Calu3 (cell line): Measurements from ENCODE around the gene ZNF212. TPM values are rescaled to one million over a fixed set of nuclear protein-coding genes. Genes with fewer than 3 reads are reported as not detected.

Experiments used
- BruUV-seq: library from RNA; stranded (reverse); fragments of 400-500 nt; replicated peaks from 2 replicates; lab custom pipeline; 2021; lab: Mats Ljungman, UMichigan
- CTCF ChIA-PET: fragments of 300-600 bp; sonication (Branson Sonifier 250); formaldehyde crosslinking; loops from one replicate; lab custom pipeline; 2022; ENCODE audit warnings: antibody characterized with exemption; lab: Charles Lee
- DNase-seq: peaks from one replicate; pipeline ENCODE4 v3.0.0; 2022
- H3K27ac Mint-ChIP-seq: one replicate; pipeline ENCODE4 v1.8.0; 2022; ENCODE audit warnings: mixed read lengths; ENCODE audit not compliant: unreplicated experiment
- H3K27me3 Mint-ChIP-seq: one replicate; pipeline ENCODE4 v1.8.0; 2022; ENCODE audit warnings: mixed read lengths; ENCODE audit not compliant: unreplicated experiment
- H3K36me3 Mint-ChIP-seq: one replicate; pipeline ENCODE4 v1.8.0; 2022; ENCODE audit warnings: mild to moderate bottlenecking, moderate library complexity, mixed read lengths; ENCODE audit not compliant: insufficient read depth, unreplicated experiment
- H3K4me1 Mint-ChIP-seq: one replicate; pipeline ENCODE4 v1.8.0; 2022; ENCODE audit warnings: mild to moderate bottlenecking, low read depth, mixed read lengths; ENCODE audit not compliant: unreplicated experiment
- H3K4me3 Mint-ChIP-seq: one replicate; pipeline ENCODE4 v1.8.0; 2022; ENCODE audit warnings: mild to moderate bottlenecking, low read depth, moderate library complexity, mixed read lengths; ENCODE audit not compliant: unreplicated experiment
- H3K9me3 Mint-ChIP-seq: one replicate; pipeline ENCODE4 v1.8.0; 2022; ENCODE audit warnings: low read depth, mixed read lengths; ENCODE audit not compliant: unreplicated experiment
- intact Hi-C: fragments of 100-400 bp; cut with micrococcal nuclease; formaldehyde crosslinking; loops from one replicate; pipeline ENCODE4 v1.10.0; 2022; ENCODE audit not compliant: unreplicated experiment
- total RNA-seq: library from RNA; stranded (reverse); gene quantifications from 2 replicates; pipeline ENCODE4 v1.2.3, GENCODE V29; 2022
- TF ChIP-seq, protein P1 (sequence below): fragments of 200-600 bp; IDR thresholded peaks from one replicate; pipeline ENCODE4 v1.8.0; 2022; ENCODE audit warnings: antibody characterized with exemption; ENCODE audit not compliant: unreplicated experiment

Gene ZNF212
- total RNA-seq, 1 experiment from 2014 or later: 17.2 TPM

DNA sequence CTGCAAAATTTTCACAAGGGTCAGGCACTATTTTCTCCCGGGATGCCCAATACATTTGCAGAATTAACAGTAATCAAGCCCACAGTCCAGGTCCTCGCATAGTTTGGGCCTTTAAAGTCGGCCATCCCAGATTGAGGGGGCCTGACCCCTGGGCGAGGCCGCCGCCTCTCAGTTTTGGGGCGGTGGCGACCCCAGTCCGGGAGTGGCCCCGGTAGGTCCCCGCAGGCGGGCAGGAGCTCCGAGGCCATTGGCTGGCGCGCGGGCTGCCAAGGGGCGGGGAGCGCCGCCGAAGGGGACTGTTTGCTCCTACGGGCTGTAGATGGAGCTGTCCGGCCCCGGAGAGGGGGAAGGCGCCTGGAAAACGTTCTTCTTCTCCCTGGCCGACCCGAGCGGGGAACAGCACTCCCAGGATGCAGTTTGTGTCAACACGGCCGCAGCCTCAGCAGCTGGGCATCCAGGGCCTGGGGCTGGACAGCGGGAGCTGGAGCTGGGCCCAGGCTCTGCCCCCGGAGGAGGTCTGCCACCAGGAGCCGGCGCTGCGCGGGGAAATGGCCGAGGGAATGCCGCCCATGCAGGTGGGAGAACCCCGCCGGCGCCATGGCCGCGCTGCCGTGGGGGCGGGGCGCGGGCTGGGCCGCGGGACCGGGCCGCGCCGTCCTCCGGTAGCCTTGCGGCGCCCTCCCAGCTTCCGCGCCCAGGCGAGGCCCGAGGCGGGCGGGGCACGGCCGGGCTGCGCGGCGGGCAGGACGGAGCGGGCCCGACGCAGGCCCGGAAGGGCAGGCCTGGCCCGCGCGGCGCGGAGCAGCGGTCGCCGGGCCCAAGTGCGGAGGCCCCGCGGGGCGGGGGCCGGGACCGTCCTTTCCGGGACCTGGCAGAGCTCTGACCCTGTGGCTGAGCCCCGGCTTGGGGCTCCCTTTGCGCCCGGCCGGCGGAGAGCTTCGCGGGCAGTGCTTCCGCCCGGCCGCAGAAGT, 44.0 kb upstream of the ZNF212 start, which contains the start of gene ZNF282:
Gene ZNF282, plus strand, starts transcription at position 367 of the 971 bp plus-strand sequence. Its CDS starts 44 bp downstream, at position 411.
- DNase-seq: peak; percentile 94
- TF ChIP-seq, protein P1, sequence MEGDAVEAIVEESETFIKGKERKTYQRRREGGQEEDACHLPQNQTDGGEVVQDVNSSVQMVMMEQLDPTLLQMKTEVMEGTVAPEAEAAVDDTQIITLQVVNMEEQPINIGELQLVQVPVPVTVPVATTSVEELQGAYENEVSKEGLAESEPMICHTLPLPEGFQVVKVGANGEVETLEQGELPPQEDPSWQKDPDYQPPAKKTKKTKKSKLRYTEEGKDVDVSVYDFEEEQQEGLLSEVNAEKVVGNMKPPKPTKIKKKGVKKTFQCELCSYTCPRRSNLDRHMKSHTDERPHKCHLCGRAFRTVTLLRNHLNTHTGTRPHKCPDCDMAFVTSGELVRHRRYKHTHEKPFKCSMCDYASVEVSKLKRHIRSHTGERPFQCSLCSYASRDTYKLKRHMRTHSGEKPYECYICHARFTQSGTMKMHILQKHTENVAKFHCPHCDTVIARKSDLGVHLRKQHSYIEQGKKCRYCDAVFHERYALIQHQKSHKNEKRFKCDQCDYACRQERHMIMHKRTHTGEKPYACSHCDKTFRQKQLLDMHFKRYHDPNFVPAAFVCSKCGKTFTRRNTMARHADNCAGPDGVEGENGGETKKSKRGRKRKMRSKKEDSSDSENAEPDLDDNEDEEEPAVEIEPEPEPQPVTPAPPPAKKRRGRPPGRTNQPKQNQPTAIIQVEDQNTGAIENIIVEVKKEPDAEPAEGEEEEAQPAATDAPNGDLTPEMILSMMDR: peak; percentile 39
- Mint-ChIP-seq H3K27ac (peak within 1 kb of the TSS; percentile 67), H3K9me3 (no peaks in the 10 kb centered on the region), H3K36me3 (peaks cover 53% of the 10 kb centered on the region), H3K4me3 (peak within 1 kb of the TSS; percentile 87), H3K27me3 (no peaks in the 10 kb centered on the region), H3K4me1 (peaks cover 15% of the 10 kb centered on the region)
- intact Hi-C loops: loop anchor here (2.0 to 5.0 kb wide), 3 partner anchors 43 to 68 kb away; partner anchors contain the start of genes ZNF212, ZNF398 and ZNF425
- BruUV-seq: no TSS peak
- CTCF ChIA-PET: interaction anchor here (0.5 to 2.0 kb wide), 12 partner anchors 9 to 223 kb away, joined by 3 to 14 read pairs (median 4); partner anchors contain the start of gene ZNF783

DNA sequence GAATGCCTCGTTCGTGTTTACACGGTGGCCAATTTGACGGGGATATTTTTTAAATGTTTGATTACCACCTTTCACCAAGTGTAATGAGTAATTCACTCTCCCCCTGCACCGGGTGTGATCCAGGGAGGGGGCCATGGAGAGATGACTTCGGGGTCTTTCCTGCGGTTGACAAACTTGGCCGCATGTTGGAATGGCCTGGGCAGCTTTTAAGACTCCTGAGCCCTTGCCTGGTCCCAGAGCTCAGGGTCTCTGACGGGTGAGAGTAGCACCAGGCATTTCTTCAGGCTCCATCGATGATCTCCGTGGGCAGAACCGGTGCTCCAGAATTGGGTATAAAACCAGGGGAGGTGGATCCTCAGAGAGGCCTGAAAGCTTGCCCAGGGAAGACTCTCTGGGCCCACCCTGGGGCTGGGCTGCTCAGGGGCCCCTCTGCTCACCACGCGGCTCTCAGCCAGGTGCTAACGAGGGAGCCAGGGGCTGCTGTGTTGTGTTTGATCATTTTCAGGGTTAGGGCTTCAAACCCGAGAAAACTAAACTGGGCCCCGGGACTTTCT, 43.2 kb upstream of the ZNF212 start:
- Mint-ChIP-seq H3K36me3 (peaks cover 55% of the 10 kb centered on the region), H3K27ac (peak overlapping the region; percentile 67), H3K9me3 (no peaks in the 10 kb centered on the region), H3K4me3 (peak overlapping the region; percentile 87), H3K4me1 (peaks cover 15% of the 10 kb centered on the region), H3K27me3 (no peaks in the 10 kb centered on the region)
- intact Hi-C loops: loop anchor here (5.0 kb wide), 2 partner anchors 49 to 69 kb away; partner anchors contain the start of genes ZNF398 and ZNF425
- CTCF ChIA-PET: interaction anchor here (1.1 to 2.0 kb wide), 6 partner anchors 9 to 89 kb away, joined by 3 to 14 read pairs (median 6); partner anchors contain the start of gene ZNF783
- TF ChIP-seq, protein P1: no peak
- no TSS peak for BruUV-seq
- DNase-seq: no peak

DNA sequence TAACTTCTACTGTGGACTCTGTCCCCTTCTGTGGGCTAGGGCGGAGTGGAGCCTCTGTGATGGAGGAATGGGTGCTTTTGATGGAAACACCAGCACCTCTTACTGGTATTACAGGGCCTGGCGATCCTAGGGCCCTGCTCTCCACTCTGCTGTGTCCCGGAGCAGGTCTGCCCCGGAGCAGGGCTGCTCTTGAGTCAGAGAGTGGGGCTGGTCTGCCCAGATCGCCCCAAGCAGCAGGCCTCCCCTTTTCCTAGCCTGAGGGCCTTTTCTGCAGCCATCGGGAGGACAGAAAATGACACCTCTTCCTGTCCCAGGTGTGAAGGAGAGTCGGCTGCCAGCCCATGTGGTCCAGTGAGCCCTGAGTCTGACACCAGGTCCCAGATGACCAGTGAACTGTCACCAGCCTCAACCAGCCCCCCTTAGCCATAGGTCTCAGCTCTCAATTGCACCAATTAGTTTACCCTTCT, 42.7 kb upstream of the ZNF212 start:
- Mint-ChIP-seq H3K27ac (peak overlapping the region; percentile 67), H3K4me1 (peaks cover 19% of the 10 kb centered on the region), H3K4me3 (peak overlapping the region; percentile 87), H3K36me3 (peaks cover 60% of the 10 kb centered on the region), H3K27me3 (no peaks in the 10 kb centered on the region), H3K9me3 (no peaks in the 10 kb centered on the region)
- peak; percentile 8 for DNase-seq
- intact Hi-C loops: loop anchor here (5.0 kb wide), 2 partner anchors 49 to 69 kb away; partner anchors contain the start of genes ZNF398 and ZNF425
- TF ChIP-seq, protein P1: no peak
- TSS peak; percentile 20 for BruUV-seq
- CTCF ChIA-PET: interaction anchor here (1.2 to 2.0 kb wide), 2 partner anchors 9 to 40 kb away, joined by 3 to 8 read pairs; no protein-coding TSS in a partner anchor

DNA sequence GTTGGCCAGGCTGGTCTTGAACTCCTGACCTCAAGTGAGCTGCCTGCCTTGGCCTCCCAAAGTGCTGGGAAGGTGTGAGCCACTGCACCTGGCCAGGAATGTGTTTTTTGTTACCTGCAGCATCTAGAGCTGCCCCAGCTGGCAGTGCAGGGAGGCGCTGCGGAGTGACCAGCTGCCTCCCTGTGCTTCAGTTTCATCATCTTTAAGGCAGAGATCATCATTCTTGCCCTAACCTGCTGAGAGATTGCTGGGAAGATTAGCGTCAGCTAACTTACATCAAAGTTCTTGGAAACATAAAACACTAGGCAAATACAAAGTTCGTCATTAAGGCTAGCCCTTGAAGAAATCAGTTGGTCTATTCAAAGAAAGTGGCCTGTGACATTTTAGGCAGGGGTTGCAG, 41.8 kb upstream of the ZNF212 start:
- H3K4me3 Mint-ChIP-seq: no peak overlapping the region
- H3K4me1 Mint-ChIP-seq: peaks cover 23% of the 10 kb centered on the region
- no peak overlapping the region for H3K27ac Mint-ChIP-seq
- TF ChIP-seq, protein P1: no peak
- no TSS peak for BruUV-seq
- CTCF ChIA-PET: no interaction called here
- intact Hi-C loops: loop anchor here (5.0 kb wide), 2 partner anchors 50 to 70 kb away; partner anchors contain the start of genes ZNF398 and ZNF425
- H3K9me3 Mint-ChIP-seq: no peaks in the 10 kb centered on the region
- peaks cover 68% of the 10 kb centered on the region for H3K36me3 Mint-ChIP-seq
- no peaks in the 10 kb centered on the region for H3K27me3 Mint-ChIP-seq
- no peak for DNase-seq
